Body of pancreas (tissue), 4 donors: Measurements from ENCODE around the gene MACROH2A2. TPM values are rescaled to one million over a fixed set of nuclear protein-coding genes. Genes with fewer than 3 reads are reported as not detected.
"Not testable (repeated sequence)": the region's sequence is repeated elsewhere in the genome, so short reads cannot be mapped to it uniquely, and the experiment has no call there.

Source experiments
- ATAC-seq: fragments of 150-250 bp; one replicate; pipeline ENCODE4 v1.9.1; 2016
- DNase-seq, 4 donors: peaks; one replicate each; pipeline ENCODE4 v3.0.0-alpha.2; 2019
- H3K27ac ChIP-seq, 4 donors: fragments of 200-600 bp; sonication (generic); 1 replicate in 3 of 4; 2 replicates in 1 of 4; pipeline versions ENCODE4 v1.5.1 to v1.6.1; 2016 to 2019; ENCODE audit warnings: mild to moderate bottlenecking in 1 of 4, mixed read lengths in 1 of 4, moderate library complexity in 1 of 4
- H3K27me3 ChIP-seq, 2 donors: fragments of 200-600 bp; sonication (generic); one replicate each; pipeline ENCODE4 v1.6.0; 2016; ENCODE audit warnings: mild to moderate bottlenecking in 1 of 2
- H3K36me3 ChIP-seq, 2 donors: fragments of 200-600 bp; sonication (generic); replicated peaks in 1 of 2; 2 replicates each; pipeline ENCODE4 v1.5.1; 2016; ENCODE audit warnings: low read depth in 2 of 2; ENCODE audit not compliant: insufficient read depth in 1 of 2
- H3K4me1 ChIP-seq: fragments of 200-600 bp; sonication (generic); one replicate; pipeline ENCODE4 v1.6.0; 2016
- H3K4me3 ChIP-seq, 2 donors: fragments of 200-600 bp; sonication (generic); 1 replicate in 1 of 2; 2 replicates in 1 of 2; pipeline ENCODE4 v1.5.1; 2016 to 2019
- H3K9me3 ChIP-seq, 3 donors: fragments of 200-600 bp; sonication (generic); 1 replicate in 2 of 3; 2 replicates in 1 of 3; pipeline ENCODE4 v1.5.1; 2016
- POLR2A ChIP-seq, 3 donors: fragments of 450-650 bp; IDR thresholded peaks; one replicate each; pipeline ENCODE4 v1.6.1; 2016; ENCODE audit warnings: antibody characterized with exemption in 3 of 3, mild to moderate bottlenecking in 2 of 3
- WGBS, 2 donors: methylation state at CpG; one replicate each; pipeline ENCODE4 v1.1.5; 2017; 5-methylcytosine and 5-hydroxymethylcytosine counted together
- intact Hi-C: fragments of 100-400 bp; cut with DNase I; formaldehyde crosslinking; loops from one replicate; pipeline ENCODE4 v1.15.1; 2023
- total RNA-seq, 2 donors: library from RNA; depleted of rRNA; stranded (reverse); fragments of >200 nt; gene quantifications; one replicate each; pipeline ENCODE4 v1.1.0, GENCODE V29; 2016
- TF ChIP-seq, protein P1 (sequence below), 7 experiments: fragments of 450-650 bp in 4 of 7; fragments of 200-600 bp in 3 of 7; sonication (generic) in 3 of 7; IDR thresholded peaks; one replicate each; pipeline ENCODE4 v1.5.1; 2016 to 2019; ENCODE audit warnings: antibody characterized with exemption in 7 of 7

MACROH2A2 gene
- total RNA-seq, 2 donors from 2014 or later, result 0.99 to 10.6 TPM

DNA sequence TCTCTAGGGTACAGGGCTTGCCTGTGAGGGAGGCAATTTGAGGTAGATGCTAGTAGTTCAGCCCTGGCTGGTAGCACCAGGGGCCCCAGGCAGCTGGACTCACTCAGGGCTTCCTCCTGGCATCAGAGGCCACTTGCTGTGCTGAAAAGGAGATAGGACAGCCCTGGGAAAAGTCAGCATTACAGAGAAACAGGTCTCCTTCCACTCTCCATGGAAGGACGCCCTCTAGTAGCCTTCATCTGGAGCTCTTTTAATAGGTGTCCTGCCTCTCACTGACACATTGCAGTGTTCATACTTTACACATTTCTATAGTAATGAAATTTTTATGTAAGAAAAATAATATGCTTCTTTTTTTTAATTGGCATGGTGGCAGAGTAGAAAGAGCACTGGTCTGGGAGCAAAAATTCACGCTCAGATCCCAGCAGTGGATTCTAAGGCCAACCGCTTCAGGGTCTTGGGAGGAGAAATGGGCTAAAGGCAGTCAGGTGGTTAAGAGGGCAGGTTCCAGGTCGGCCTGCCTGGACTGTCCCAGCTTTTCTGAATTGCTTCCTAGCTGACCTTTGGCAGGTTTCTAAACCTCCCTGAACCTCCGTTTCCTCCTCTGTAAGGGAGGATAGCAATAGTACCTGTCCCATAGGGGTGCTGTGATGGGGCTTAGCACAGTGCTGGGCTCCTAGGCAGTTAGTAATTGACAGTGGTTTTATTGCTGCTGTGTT is 44.2 kb downstream of the MACROH2A2 start:
- 93 to 95% methylated on average over 5 of the region's 5 CpGs for WGBS, 2 donors
- Histone ChIP-seq H3K9me3 (no peaks in the 10 kb centered on the region), H3K4me3 (no peak overlapping the region), H3K27me3 (no peaks in the 10 kb centered on the region), H3K4me1 (no peaks in the 10 kb centered on the region), H3K36me3 (peaks cover 0 to 4% of the 10 kb centered on the region in 2 donors), H3K27ac (no peak overlapping the region)
- ATAC-seq (no peak), DNase-seq (no peak)
- intact Hi-C loops, result no loop called here
- TF ChIP-seq POLR2A (IDR thresholded peaks at IDR 0.05), result no peak
- TF ChIP-seq, protein P1, sequence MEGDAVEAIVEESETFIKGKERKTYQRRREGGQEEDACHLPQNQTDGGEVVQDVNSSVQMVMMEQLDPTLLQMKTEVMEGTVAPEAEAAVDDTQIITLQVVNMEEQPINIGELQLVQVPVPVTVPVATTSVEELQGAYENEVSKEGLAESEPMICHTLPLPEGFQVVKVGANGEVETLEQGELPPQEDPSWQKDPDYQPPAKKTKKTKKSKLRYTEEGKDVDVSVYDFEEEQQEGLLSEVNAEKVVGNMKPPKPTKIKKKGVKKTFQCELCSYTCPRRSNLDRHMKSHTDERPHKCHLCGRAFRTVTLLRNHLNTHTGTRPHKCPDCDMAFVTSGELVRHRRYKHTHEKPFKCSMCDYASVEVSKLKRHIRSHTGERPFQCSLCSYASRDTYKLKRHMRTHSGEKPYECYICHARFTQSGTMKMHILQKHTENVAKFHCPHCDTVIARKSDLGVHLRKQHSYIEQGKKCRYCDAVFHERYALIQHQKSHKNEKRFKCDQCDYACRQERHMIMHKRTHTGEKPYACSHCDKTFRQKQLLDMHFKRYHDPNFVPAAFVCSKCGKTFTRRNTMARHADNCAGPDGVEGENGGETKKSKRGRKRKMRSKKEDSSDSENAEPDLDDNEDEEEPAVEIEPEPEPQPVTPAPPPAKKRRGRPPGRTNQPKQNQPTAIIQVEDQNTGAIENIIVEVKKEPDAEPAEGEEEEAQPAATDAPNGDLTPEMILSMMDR (IDR thresholded peaks at IDR 0.05), result no peak

DNA sequence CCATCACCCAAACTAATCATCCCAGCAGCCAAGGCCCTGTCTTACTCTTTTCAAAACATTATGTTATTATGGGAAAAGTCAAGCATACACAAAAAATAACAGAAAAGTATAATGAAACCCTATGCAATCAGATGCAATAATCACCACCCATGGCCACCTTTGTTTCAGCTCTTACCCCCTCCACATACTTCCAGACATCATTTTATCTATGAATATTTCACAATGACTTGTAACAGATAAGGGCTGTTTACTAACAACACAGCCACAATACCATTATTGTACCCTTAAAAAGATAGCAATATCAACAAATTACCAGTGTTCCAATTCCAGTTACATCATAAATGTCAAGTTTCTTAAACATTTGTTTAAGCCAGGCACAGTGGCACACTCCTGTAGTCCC is 44.8 kb downstream of the MACROH2A2 start:
- Histone ChIP-seq H3K27me3 (no peaks in the 10 kb centered on the region), H3K36me3 (peaks cover 0 to 4% of the 10 kb centered on the region in 2 donors), H3K9me3 (no peaks in the 10 kb centered on the region), H3K4me3 (no peak overlapping the region), H3K4me1 (no peaks in the 10 kb centered on the region), H3K27ac (no peak overlapping the region)
- intact Hi-C loops, result no loop called here
- ATAC-seq (no peak), DNase-seq (no peak)
- TF ChIP-seq, protein P1 (IDR thresholded peaks at IDR 0.05), result no peak

DNA sequence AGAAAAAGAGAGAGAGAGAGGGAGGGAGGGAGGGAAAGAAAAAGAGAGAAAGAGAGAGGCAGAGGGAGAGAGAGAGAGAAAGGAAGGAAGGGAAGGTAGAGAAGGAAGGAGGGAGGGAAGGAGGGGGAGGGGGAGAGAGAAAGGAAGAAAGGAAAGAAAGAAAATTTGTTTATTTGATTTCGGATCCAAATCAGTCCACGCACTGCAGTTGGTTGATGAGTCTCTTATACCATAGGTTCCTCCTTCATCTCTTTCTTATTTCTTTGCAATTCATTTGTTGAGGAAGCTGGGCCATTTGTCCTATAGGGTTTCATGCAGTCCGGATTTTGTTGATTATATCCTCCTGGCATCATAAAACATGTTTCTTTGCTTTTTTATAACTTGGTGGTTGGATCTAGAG is 45.6 kb downstream of the MACROH2A2 start:
- Histone ChIP-seq H3K36me3 (peaks cover 0 to 4% of the 10 kb centered on the region in 2 donors), H3K4me1 (no peaks in the 10 kb centered on the region), H3K27me3 (no peaks in the 10 kb centered on the region), H3K27ac (no peak overlapping the region), H3K9me3 (no peaks in the 10 kb centered on the region), H3K4me3 (no peak overlapping the region)
- DNase-seq (no peak), ATAC-seq (no peak)
- WGBS, 2 donors, result 94 to 97% methylated on average over 3 of the region's 3 CpGs
- intact Hi-C loops, result no loop called here
- no peak for TF ChIP-seq POLR2A (IDR thresholded peaks at IDR 0.05)

DNA sequence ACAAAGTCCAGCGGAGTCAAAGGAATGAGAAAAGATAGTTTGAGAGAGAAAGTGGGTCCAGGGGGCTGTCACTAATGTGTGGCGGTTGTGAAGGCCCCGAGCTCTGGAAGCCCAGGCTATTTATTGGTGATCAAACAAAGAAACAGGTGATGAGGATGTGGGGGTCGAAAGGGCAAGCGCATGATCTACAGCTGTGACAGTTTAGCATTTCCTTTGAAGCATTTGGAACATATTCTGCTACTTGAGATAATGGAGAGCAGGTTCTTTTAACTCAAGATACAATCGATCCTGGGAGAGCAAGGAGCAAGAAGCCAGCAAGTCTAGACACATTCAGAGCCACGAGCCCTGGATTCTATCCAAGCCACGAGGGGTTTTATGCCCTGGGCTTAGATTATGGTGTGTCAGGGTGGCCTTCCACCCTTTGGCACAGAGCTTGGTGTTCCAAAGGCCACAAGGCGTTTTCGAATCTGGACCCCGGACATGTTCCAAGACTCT is 48.5 kb downstream of the MACROH2A2 start:
- H3K27me3 ChIP-seq, intact Hi-C loops, H3K36me3 ChIP-seq, H3K4me3 ChIP-seq, ATAC-seq, H3K27ac ChIP-seq, H3K9me3 ChIP-seq, DNase-seq, H3K4me1 ChIP-seq: not testable (repeated sequence)
- WGBS, 2 donors, result 82 to 86% methylated on average over 11 of the region's 11 CpGs

DNA sequence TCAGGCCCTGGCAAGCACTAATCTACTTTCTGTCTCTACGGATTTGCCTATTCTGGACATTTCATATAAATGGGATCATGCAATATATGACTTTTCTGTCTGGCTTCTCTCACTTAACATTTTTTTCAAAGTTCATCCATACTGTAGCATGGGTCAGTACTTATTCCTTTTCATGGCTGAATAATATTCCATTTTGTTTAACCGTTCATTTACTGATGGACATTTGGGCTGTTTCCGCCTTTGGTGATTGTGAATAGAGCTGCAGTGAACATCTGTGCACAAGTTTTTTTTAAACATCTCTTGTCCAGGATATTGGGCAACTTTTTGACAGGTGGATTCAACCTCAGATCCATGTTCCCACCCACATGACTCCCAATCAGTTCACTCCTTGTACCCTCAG is 49.0 kb downstream of the MACROH2A2 start:
- H3K9me3 ChIP-seq, result no peaks in the 10 kb centered on the region
- no peaks in the 10 kb centered on the region for H3K27me3 ChIP-seq
- no peak overlapping the region for H3K27ac ChIP-seq
- WGBS, 2 donors, result 67 to 76% methylated on average over 3 of the region's 3 CpGs
- no peak overlapping the region for H3K4me3 ChIP-seq
- TF ChIP-seq, protein P1 (IDR thresholded peaks at IDR 0.05), result no peak
- TF ChIP-seq POLR2A (IDR thresholded peaks at IDR 0.05), result no peak
- ATAC-seq (no peak), DNase-seq (no peak)
- no peaks in the 10 kb centered on the region for H3K4me1 ChIP-seq
- intact Hi-C loops, result no loop called here
- H3K36me3 ChIP-seq, result peaks cover 0 to 4% of the 10 kb centered on the region in 2 donors
